HepG2 (cell line): ENCODE data around the gene XPNPEP3. TPM values are rescaled to one million over a fixed set of nuclear protein-coding genes. Genes with fewer than 3 reads are reported as not detected.

ENCODE experiments used
- AHR ChIP-seq: IDR thresholded peaks from 2 replicates; pipeline ENCODE4 v1.6.1; 2018; ENCODE audit warnings: missing genetic modification reagents, missing compliant biosample characterization
- ATF7-NPFF ChIP-seq: sonication (generic); formaldehyde crosslinking; IDR thresholded peaks from 2 replicates; pipeline ENCODE4 v1.8.1; 2023; ENCODE audit warnings: mild to moderate bottlenecking, low read depth, missing genetic modification reagents, moderate library complexity
- E2F5 ChIP-seq: sonication (generic); formaldehyde crosslinking; conservative IDR thresholded peaks from 2 replicates; pipeline ENCODE4 v1.4.0; 2020; ENCODE audit warnings: missing genetic modification reagents
- FIP1L1 ChIP-seq: fragments of 200-400 bp; formaldehyde crosslinking; IDR thresholded peaks from 2 replicates; pipeline ENCODE4 v1.6.1; 2018; ENCODE audit warnings: low read depth, mild to moderate bottlenecking, low read length, moderate library complexity, borderline replicate concordance; ENCODE audit not compliant: insufficient read depth
- GMEB1 ChIP-seq: sonication (generic); formaldehyde crosslinking; IDR thresholded peaks from 2 replicates; pipeline ENCODE4 v1.5.1; 2020; ENCODE audit warnings: missing genetic modification reagents, mild to moderate bottlenecking, borderline replicate concordance
- HOXA3 ChIP-seq: sonication (generic); formaldehyde crosslinking; IDR thresholded peaks from 2 replicates; pipeline ENCODE4 v1.5.0; 2020; ENCODE audit warnings: missing genetic modification reagents
- KAT8 ChIP-seq: IDR thresholded peaks from 2 replicates; pipeline ENCODE4 v1.6.1; 2016; ENCODE audit warnings: missing genetic modification reagents, missing compliant biosample characterization
- KDM5B ChIP-seq: sonication (generic); formaldehyde crosslinking; IDR thresholded peaks from 2 replicates; pipeline ENCODE4 v1.4.0; 2020; ENCODE audit warnings: missing genetic modification reagents, mild to moderate bottlenecking, borderline replicate concordance
- MAZ ChIP-seq, 2 experiments: sonication (generic) in 1 of 2; formaldehyde crosslinking in 1 of 2; IDR thresholded peaks; 2 replicates each; pipeline versions ENCODE4 v1.5.0 to v1.6.1; 2012 to 2020; ENCODE audit warnings: low read depth in 2 of 2, mild to moderate bottlenecking in 2 of 2, borderline replicate concordance in 1 of 2, improper control_type of control experiment in 1 of 2, low read length in 1 of 2, missing genetic modification reagents in 1 of 2, moderate library complexity in 1 of 2
- MXI1 ChIP-seq: IDR thresholded peaks from 3 replicates; pipeline ENCODE4 v1.6.1; 2012; ENCODE audit warnings: low read depth, low read length, inconsistent platforms, borderline replicate concordance
- POLR2A ChIP-seq, 2 experiments: IDR thresholded peaks; 2 replicates each; pipeline ENCODE4 v1.6.1; 2011; ENCODE audit warnings: low read depth in 2 of 2, low read length in 2 of 2, mild to moderate bottlenecking in 1 of 2, moderate library complexity in 1 of 2; ENCODE audit not compliant: insufficient read depth in 1 of 2
- SIN3A ChIP-seq: IDR thresholded peaks from 2 replicates; pipeline ENCODE4 v1.6.1; 2011; ENCODE audit warnings: low read depth, mild to moderate bottlenecking, control low read depth, low read length, borderline replicate concordance
- SMAD1 ChIP-seq: sonication (generic); formaldehyde crosslinking; IDR thresholded peaks from 2 replicates; pipeline ENCODE4 v1.4.0; 2020; ENCODE audit warnings: missing genetic modification reagents, low read depth, mild to moderate bottlenecking, borderline replicate concordance
- SNAI1 ChIP-seq: sonication (generic); formaldehyde crosslinking; IDR thresholded peaks from 2 replicates; pipeline ENCODE4 v1.5.0; 2020; ENCODE audit warnings: mild to moderate bottlenecking, missing genetic modification reagents, borderline replicate concordance
- TAF1 ChIP-seq: sonication (generic); formaldehyde crosslinking; IDR thresholded peaks from 2 replicates; pipeline ENCODE4 v1.4.0; 2020; ENCODE audit warnings: missing genetic modification reagents
- TFDP1 ChIP-seq: IDR thresholded peaks from 2 replicates; pipeline ENCODE4 v1.6.1; 2016; ENCODE audit warnings: missing compliant biosample characterization, missing genetic modification reagents, borderline replicate concordance
- THAP11 ChIP-seq: IDR thresholded peaks from 2 replicates; pipeline ENCODE4 v1.6.1; 2016; ENCODE audit warnings: missing biosample characterization, missing genetic modification reagents
- YEATS4 ChIP-seq: sonication (generic); formaldehyde crosslinking; IDR thresholded peaks from 2 replicates; pipeline ENCODE4 v1.4.0; 2020; ENCODE audit warnings: missing genetic modification reagents, borderline replicate concordance
- ZBTB3 ChIP-seq: sonication (generic); formaldehyde crosslinking; IDR thresholded peaks from 2 replicates; pipeline ENCODE4 v1.4.0; 2020; ENCODE audit warnings: low read depth, mild to moderate bottlenecking, moderate library complexity, missing genetic modification reagents, borderline replicate concordance
- polyA plus RNA-seq, 8 experiments: library from polyadenylated mRNA; depleted of rRNA in 3 of 8; stranded (reverse) in 7 of 8; unstranded in 1 of 8; fragments of >200 nt; fragmentation: Illumina TruSeq in 4 of 8; extraction: Trizol in 4 of 8; gene quantifications; 2 replicates each; pipeline versions ENCODE4 v1.2.1 to v1.2.3, GENCODE V29; 2011 to 2016; ENCODE audit warnings: low read depth in 4 of 8, missing spikeins in 1 of 8, mixed read lengths in 1 of 8; ENCODE audit not compliant: insufficient read depth in 1 of 8
- total RNA-seq, 5 experiments: library from RNA; depleted of rRNA; stranded (reverse); fragments of >200 nt; fragmentation: Illumina TruSeq; extraction: Trizol; gene quantifications; 2 replicates each; pipeline ENCODE4 v1.2.3, GENCODE V29; 2016; ENCODE audit warnings: low read depth in 1 of 5
- TF ChIP-seq, protein P1 (sequence below): sonication (generic); IDR thresholded peaks from 2 replicates; pipeline ENCODE4 v1.6.1; 2016; ENCODE audit warnings: low read depth, borderline replicate concordance

XPNPEP3 gene
- total and polyA plus RNA-seq, 2 of the 13 experiments (the other 11 are each of a cell fraction or from before 2014, with no cell fraction given): 10.3 to 14.0 TPM

GRCh38 chr22:40818747-40819598, 38.0 kb upstream of the XPNPEP3 start, which contains the start of gene SLC25A17 (continued):
- TF ChIP-seq MAZ (IDR thresholded peaks at IDR 0.05; ENCODE audit: borderline replicate concordance, low read depth, low read length) (peak; percentile 73; the same call in 1 of the 2 replicates), MAZ (CRISPR knock-in tag; IDR thresholded peaks at IDR 0.05; ENCODE audit: low read depth) (peak; percentile 80; the same call in 1 of the 2 replicates), SMAD1 (CRISPR knock-in tag) (peak; percentile 50; the same call in 1 of the 2 replicates), KDM5B (CRISPR knock-in tag) (peak; percentile 92), HOXA3 (CRISPR knock-in tag) (peak; percentile 16; the same call in 1 of the 2 replicates), SNAI1 (CRISPR knock-in tag) (peak; percentile 44; the same call in 1 of the 2 replicates), TFDP1 (CRISPR knock-in tag) (peak; percentile 81; the same call in 1 of the 2 replicates), TAF1 (CRISPR knock-in tag) (peak; percentile 66; the same call in 1 of the 2 replicates), MXI1 (peak; percentile 54; the same call in 1 of the 3 replicates), ATF7-NPFF (CRISPR knock-in tag) (0 out of 2 replicates have a peak, but pooled peaks have one; percentile 39), SIN3A (0 out of 2 replicates have a peak, but pooled peaks have one; percentile 18), YEATS4 (CRISPR knock-in tag) (peak; percentile 73; the same call in 1 of the 2 replicates), AHR (CRISPR knock-in tag) (peak; percentile 26; the same call in 1 of the 2 replicates), KAT8 (CRISPR knock-in tag) (peak; percentile 83), GMEB1 (CRISPR knock-in tag) (peak; percentile 54; the same call in 1 of the 2 replicates), ZBTB3 (CRISPR knock-in tag) (no peak), FIP1L1 (no peak), E2F5 (peak; percentile 71; the same call in 1 of the 2 replicates), POLR2A (IDR thresholded peaks at IDR 0.05; ENCODE audit: insufficient read depth in 1 of 2, low read depth in 2 of 2, low read length in 2 of 2) (peak; percentile 25 to 76; a peak in 3 of 4 replicates), THAP11 (CRISPR knock-in tag) (peak; percentile 76)
- TF ChIP-seq, protein P1, sequence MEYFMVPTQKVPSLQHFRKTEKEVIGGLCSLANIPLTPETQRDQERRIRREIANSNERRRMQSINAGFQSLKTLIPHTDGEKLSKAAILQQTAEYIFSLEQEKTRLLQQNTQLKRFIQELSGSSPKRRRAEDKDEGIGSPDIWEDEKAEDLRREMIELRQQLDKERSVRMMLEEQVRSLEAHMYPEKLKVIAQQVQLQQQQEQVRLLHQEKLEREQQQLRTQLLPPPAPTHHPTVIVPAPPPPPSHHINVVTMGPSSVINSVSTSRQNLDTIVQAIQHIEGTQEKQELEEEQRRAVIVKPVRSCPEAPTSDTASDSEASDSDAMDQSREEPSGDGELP: peak; percentile 39; the same call in 1 of the 2 replicates
